OCI-M2 (cell line): Measurements from ENCODE around the gene SLC25A36.

Experiments used
- DNase-seq: peaks from one replicate; lab custom pipeline; 2025; ENCODE audit not compliant: unreplicated experiment; lab: John Stamatoyannopoulos, UW

SLC25A36 gene, protein sequence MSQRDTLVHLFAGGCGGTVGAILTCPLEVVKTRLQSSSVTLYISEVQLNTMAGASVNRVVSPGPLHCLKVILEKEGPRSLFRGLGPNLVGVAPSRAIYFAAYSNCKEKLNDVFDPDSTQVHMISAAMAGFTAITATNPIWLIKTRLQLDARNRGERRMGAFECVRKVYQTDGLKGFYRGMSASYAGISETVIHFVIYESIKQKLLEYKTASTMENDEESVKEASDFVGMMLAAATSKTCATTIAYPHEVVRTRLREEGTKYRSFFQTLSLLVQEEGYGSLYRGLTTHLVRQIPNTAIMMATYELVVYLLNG

DNA sequence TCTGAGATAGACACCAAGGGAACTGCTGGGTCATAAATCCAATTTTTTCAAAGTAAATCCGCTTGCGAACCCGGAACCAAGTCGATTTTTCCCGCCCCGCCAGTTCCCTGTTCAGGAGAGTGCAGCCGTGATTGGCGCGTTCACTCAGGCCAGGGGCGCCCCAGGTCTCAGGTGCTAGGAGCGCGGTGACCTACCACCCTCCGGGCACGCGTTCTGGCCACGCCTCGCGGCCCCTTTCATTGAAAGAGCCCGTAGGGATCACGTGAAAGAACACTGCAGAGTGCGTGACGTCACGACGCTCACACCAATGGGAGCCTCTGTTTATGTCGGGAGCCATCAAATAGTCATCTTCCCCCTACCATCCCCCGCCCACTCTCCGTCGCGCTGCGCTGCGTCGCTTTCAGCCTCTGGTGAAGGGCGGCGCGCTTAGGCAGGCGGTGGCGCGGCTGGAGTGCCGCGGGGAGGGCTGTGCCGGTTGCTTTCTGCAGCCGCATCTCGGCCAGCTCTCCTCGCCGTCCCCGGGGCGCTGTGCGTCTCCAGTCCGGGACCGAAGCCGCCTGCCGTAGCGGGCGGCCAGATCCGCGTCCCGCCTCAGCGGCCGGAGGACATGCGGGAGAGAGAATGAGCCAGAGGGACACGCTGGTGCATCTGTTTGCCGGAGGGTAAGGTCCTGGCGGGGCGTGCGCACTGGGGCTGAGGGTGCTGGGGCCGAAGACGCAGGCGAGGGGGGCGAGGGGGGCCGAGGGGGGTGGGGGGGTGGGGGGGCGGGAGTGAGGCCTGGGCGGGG, at the start of gene SLC25A36:
Gene SLC25A36, plus strand, starts transcription at position 403 of the 787 bp plus-strand sequence. Its CDS starts 219 bp downstream, at position 622.
- DNase-seq = peak; percentile 80

DNA sequence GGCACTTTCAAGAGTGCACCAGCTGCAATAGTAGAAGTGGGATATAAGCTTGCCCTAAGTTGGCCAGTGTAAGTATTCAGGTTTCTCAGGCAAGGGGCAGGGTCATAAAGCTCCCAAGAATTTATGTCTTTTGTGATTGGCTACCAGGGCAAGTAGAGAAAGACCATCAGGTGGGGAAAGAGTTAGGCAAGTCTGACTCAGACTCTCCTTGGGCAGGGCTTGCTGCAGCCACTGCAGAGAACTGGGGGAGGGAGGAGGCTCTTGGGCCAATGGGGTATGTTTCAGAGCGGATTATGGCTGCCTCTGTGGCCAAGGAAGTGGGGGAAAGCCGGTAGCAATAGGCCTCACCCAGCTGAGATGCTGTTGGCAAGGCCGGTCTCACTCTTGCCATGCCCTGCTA, 44.6 kb upstream of the SLC25A36 start:
- DNase-seq = no peak

DNA sequence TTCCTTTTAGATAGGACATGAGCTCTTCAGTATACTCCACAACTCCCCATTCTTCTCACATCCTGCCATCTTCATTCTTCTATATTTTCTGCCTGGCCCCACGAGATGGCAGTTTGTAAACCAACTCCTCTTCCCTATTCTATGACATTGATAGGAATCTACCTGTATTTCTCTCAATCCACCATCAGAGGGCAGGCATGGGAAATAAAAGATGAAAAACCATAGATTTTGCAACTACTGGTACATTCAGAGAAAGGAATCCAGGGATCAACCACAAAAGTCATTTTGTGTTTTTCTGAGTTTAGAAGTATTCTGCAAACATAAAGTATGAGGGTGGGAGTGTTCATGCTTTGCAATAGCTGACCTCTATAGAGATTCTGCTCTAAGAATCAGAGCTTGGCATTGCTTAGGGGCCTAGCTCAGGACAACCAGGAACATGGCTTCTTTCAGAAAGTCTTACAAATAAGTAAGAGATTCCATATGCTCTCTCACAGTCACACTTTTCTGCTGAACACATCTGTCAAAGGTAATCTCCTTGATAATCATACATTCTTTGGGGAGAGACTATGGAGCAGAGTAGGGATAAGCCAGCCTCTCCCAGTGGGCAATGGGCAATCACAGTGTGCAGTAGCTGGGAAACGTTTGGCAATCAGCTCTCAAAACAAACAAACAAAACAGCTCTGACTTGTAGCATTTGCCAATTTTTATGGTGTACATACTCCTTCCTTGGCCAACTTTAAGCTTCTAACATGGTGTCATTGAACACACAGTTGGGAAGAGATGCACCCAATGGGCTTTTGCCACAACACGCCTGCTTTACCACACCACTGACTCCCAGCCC, 43.1 kb upstream of the SLC25A36 start:
- no peak for DNase-seq

DNA sequence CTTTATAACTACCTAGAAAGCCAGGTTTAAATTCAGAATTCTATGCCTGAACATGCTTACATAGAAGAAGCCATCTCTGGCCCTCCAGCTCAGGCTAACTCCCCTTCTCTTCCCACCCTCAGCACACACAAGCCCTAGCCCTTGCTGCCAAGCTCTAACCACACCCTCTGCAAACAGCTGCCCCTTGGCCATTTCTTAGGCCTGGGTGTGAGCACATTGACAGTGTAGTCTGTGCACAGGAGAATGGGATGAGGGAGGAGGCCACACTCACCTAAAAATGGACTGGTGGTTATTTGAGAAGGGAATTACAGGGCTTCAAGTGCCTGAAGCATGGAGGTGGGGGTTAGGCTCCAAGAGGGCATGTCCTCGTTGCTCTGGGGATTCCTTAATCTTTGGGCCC, 42.3 kb upstream of the SLC25A36 start:
- DNase-seq = no peak

DNA sequence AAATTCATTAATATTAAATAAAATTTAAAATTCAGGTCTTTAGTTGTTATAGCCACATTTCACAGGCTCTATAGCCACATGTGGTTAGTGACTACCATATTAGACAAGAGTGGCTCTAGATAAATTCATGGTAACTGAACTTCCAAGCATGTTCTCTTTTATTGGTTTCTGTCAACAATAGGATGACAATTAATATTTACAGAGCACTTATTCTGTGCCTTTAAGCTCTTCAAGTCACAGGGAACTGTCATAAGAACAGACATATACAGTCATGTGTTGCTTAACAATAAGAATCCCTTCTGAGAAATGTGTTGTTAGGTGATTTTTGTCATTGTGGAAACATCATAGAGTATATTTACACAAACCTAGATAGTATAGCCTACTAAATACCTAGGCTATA, 38.8 kb upstream of the SLC25A36 start:
- DNase-seq = no peak

DNA sequence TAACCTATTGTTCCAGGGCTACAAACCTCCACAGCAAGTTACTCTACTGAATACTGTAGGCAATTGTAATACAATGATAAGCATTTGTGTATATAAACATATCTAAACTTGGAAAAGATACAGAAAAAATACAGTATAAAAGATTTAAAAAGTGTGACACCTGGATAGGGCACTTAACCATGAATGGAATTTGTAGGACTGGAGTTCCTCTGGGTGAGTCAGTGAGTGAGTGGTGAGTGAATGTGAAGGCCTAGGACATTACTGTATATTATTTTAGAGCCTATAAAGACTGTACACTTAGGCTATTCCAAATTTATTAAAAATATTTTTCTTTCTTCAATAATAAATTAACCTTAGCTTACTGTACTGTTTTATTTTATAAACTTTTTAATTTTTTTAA, 38.4 kb upstream of the SLC25A36 start:
- DNase-seq = no peak

DNA sequence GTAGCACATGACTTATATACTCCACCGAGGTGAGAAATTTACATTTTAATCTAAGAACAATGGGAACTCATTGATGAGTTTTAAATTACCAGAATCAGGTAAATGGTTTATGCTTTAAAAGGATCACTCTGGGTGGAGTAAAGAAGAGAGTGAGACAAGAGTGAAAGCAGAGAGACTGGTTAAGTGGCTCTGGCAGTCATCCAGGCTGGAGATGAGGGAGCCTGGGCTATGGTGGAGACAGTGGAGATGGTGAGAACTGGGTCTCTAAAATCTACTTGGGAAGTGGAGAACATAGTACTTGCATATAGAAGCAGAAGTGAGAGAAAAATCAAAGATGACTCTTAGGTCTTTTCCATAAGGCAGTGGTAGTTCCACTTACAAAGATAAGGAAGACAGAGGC, 37.1 kb upstream of the SLC25A36 start:
- DNase-seq = no peak

DNA sequence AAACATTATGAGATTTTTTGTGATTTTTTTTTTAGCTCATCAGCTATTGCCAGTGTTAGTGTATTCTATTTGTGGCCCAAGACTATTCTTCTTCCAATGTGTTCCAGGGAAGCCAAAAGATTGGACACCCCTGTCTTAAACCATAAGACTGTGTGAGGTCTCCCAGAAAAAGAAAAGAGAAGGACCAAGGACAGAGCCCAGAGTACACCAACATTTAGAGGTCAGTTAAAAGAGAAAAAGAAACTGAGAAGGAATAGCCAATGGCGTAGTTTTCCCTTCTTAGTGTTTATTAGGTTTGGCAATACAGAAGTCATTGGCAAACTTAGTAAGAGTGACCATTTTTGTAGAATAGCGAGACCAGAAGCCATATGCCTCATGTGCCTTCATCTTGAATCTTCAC, 36.1 kb upstream of the SLC25A36 start:
- no peak for DNase-seq

DNA sequence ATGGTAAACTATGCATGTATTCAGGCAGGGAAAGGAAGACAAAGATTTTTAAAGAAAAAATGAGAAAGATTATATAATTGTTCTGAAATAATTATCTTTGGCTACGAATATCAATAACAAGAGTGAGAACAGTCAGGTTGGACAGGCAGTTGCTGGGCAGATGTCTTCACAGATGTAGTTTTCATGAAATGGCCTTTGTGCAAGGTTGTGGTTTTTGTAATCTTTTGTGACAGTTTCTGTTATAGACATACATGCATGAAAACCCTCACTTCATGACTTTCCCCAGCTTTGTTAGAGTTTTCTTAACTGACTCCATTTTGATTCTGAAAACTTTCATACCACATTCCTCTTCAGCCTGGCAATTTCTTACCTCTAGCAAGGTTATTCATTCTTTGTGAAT, 34.9 kb upstream of the SLC25A36 start:
- no peak for DNase-seq

DNA sequence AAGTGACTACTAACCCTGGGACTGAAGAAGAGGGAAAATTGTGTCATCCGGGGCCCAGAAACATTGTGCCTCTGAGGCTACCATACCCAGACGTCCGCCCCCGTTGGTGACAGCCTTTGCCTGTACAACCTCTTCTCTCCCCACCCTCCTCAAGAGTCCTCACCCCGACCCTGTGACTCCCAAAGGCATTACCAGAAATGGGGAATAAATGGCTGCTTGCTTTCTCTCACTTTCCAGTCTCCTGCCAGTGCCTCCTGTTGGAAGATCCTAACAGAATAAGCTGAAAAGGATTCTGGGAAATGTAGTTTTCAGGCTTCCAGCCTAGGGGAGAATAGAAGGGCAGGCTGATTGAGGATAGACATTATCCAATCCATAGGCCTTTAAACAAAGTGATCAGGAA, 30.8 kb upstream of the SLC25A36 start:
- DNase-seq = no peak

DNA sequence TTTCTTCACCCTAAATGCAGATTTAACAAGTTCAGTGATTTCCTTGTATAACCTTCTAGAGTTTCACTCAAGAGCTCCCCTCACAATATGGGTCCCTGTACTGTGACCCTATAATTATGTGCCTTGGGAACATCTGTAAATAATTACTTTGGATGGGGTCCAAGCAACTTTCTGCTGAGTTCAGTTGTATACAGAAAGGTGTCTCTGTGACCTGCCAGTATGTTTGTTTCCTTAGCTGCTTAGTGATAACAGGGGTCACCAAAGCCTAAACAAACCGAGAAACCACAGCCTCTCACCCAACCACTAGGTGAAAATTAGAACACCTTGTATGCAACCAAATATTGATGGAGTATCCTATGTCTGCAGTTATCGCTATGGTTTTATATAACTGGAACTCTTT, 29.8 kb upstream of the SLC25A36 start:
- DNase-seq = no peak

DNA sequence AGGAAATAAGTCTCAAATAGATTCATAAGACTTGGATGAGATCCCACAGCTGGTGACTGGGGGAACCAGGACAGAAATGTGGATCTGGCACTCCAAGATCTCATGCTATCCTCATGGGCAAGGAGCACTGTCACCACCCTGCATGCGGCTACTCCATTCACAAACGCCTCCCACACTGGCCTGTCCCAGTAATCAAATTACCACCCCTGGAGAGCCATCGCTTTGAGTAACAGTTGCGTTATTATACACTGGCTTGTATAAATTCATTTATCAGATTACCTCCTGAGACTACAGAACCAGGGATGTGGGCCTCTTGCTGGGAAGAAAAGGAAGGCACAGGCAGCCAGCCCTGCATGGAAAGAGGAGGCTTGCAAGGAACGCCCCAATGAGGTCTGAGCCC, 27.9 kb upstream of the SLC25A36 start:
- no peak for DNase-seq

DNA sequence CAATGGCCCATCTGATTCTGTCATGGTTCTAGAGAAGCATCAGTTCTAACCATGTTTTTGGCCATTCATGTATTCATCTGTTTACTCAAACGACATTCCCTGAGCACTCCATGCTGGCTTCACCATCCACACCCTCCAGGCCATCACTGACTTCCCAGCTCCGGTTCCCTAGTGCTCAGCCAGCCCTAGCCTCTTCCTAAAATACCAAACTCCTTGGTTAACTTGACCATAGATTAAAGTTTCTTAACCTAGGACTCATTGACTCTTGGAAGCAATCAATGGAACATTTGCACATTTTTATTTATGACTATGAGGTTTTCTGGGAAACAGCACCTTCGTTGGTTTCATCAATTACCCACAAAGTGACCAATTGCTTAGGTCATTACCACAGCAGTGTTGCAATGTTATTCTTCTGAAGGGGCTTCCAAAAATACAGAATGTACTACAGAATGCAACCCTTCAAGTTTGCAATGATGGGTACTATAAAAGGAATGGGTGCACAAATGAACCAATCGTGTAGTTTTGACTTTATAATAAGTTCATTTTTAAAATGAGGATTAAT, 27.2 kb upstream of the SLC25A36 start:
- DNase-seq = no peak

DNA sequence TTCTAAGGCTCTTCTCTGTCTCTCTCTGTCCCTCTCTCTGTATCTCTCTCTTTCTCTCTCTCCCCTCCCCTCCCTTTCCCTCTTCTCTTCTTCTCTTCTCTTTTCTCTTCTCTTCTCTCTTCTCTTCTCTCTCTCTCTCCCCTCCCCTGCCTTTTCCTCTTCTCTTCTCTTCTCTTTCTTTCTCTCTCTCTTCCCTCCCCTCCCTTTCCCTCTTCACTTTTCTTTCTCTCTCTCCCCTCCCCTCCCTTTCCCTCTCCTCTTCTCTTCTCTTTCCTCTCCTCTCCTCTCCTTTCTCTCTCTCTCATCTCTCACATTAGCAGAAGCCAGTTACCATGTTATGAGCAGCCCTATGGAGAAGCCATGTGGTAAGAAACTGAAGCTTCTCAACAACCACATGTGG, 25.0 kb upstream of the SLC25A36 start:
- no peak for DNase-seq

DNA sequence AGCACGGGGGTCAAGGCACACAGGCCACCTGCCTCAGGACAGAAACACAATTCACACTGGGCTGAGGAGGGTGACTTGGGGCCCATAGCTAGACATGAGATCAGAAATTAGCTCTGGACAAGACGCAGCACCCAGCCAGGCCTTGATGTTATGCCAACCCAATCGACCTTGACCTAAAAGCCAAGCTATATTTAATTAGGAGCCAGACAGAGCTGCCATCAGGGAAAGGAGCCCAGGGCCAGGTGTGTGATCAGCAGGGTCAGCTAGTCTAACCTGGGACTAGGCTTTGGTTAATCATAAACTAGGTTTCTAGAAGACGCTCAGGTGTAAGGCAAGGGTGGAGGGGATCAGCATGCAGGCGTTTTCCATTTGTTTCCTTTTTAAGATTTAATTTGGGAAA, 23.9 kb upstream of the SLC25A36 start:
- no peak for DNase-seq

DNA sequence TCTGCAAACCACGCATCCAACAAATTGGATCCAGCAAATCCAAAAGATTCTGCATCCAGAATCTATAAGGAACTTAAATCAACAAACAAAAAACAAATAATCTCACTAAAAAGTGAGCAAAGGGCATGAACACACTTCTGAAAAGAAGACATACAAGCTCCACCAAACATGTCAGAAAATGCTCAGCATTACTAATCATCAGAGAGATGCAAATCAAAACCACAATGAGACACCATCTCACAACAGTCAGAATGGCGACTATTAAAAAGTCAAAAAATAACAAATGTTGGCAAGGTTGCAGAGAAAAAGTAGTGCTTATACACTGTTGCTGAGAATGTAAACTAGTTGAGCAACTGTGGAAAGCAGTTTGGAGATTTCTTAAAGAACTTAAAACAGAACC, 21.6 kb upstream of the SLC25A36 start:
- no peak for DNase-seq

DNA sequence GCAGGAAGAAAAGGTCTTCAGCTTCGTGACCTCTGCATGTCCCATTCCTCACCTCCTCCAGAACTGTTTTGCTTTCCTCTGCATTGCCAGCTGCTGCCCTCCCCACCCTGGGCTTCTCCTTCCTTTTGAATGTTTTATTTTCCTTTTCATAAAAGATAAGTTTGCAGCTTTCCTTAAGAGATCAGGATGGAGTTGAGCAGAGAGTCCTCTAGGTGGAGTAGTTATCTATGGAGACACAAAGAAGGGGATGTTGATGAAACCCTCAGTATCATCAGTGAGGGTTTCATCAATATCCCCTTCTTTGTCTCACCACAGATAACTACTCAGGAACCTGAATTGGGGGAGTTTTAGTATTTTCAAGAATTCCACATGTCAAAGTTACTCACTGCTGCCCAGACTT, 19.0 kb upstream of the SLC25A36 start:
- DNase-seq = no peak

DNA sequence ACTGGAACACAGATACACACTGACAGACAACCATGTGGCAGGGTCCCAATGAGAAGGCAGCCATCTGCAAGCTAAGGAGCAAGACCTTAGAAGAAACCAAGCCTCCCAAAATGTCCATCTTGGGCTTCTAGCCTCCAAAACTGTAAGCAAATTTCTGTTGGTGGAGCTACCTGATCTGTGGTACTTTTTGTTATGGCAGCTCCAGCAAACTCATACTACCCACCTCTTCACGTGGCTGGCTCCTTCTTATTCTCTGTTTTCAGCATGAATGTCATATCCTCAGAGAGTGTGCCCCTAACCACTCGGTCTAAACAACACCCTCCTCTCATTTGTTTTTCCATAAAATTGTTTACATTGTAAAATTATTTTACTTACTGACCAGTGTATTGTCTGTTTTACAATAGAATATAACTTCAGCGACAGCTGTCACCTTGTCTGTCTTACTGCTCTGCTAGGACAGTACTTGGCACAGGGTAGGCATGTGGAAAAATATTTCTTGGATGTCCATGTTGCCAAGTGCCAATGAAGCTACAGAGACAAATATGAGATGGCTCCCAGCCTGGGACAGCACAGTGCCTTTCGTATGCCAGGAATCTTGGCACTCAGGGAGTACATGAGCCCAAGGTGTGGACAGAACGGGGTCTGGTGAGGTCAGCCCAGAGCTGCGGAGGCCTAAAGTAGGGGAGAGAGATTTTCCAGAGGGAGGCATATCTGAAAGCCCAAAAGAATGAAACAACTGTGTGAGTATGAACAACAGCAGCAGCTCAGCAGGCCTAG, 17.4 kb upstream of the SLC25A36 start:
- DNase-seq = no peak

DNA sequence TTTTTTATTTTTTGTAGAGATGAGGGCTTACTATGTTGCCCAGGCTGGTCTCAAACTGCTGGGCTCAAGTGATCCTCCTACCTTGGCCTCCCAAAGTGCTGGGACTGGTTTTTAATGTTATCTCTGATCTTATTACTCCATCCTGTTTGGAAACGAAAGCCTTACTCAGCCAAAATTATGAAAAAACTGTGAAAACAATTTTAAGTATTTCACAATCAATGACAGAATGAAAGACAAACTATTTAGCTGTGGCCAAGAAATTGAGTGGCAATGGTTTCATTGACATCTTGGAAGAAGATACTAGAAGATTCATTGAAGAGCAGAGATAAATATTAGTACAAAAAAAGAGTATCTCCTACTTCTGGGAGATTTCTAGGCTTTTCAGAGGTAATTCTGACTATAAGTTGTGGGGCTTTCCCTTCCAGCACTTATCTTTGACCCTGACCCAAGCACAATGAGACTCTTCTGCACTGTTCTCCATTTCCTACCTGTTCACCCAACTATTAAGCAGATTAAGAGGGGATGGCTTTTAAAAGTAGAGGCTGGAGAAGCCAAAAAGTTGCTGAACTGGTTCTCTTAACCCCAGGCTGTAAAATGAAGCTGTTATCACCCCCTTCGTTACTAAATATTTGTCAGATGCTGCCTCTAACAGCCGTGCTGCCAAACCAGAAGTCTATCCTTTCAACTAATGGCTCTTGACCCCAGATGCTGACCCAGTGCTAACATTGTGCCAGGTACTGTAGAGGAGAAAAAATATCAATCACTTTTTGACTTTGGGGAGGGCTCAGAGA, 14.2 kb upstream of the SLC25A36 start:
- DNase-seq = no peak

DNA sequence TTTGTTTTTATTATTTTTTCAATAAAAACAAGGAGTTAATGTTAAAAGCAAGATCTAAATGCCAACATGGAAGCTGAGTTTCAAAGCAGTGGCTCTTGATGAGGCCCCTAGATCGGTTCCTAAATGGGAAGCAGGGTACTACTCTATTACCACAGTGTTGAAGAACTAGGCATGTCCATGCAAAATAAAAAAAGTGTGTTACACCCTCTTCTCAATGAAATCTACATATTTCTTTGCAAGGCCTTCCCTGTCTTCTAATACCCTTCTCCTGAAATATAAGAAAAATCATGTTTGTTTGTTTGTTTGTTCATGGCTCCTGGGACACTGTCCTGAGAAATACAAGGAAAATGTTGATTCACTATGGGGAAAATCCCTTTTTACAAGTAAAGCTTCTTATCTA, 12.2 kb upstream of the SLC25A36 start:
- DNase-seq = no peak
